ENCODE results near the gene HOXC10. TPM values are rescaled to one million over a fixed set of nuclear protein-coding genes. Genes with fewer than 3 reads are reported as not detected.

The HOXC10 gene
- total and polyA plus RNA-seq, 2 of the 8 experiments (the other 6 are each of a cell fraction or from before 2014, with no cell fraction given) = not detected

DNA sequence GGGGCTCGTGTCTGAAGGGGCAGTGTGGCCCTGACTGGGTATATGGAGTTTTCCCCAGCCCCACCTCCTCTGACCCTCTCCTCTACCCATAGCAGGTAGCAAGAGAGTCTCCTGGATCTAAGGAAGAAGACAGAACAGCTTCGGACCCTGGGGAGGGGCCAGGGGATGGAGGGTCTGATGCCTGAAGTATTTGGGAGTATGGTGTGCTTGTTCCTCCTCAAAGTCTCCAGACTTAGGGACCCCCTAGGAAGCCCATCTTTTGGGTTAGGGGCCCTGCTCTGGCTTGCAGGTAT is 23.3 kb downstream of the HOXC10 start:
- Histone ChIP-seq H3K36me3 (ENCODE audit: control insufficient read depth in 2 of 4, insufficient read depth in 4 of 4, low read length in 3 of 4) (no peaks in the 10 kb centered on the region), H4K8ac (ENCODE audit: extremely low read depth, insufficient read depth, low read length) (no peak overlapping the region), H2AFZ (ENCODE audit: low read length) (no peak overlapping the region), H3K9me3 (ENCODE audit: insufficient read depth in 2 of 2, low read depth in 1 of 2, low read length in 1 of 2) (no peaks in the 10 kb centered on the region), H3K4me1 (replicated peaks in 1 of 4; ENCODE audit: control insufficient read depth in 3 of 4, insufficient read depth in 4 of 4, low read length in 3 of 4) (peaks cover 0 to 4% (median 0%) of the 10 kb centered on the region in 4 experiments; a peak in 2 of 7 replicates), H3K14ac (ENCODE audit: insufficient read length) (no peak overlapping the region), H3K4me2 (ENCODE audit: insufficient read depth in 1 of 2, low read depth in 2 of 2, low read length in 2 of 2) (no peak overlapping the region), H4K91ac (replicated peaks; ENCODE audit: insufficient read length, low read length) (no peak overlapping the region), H3K79me2 (ENCODE audit: control insufficient read depth in 1 of 2, insufficient read depth in 2 of 2, low read length in 2 of 2) (no peaks in the 10 kb centered on the region), H3K27me3 (replicated peaks in 1 of 4; ENCODE audit: control insufficient read depth in 3 of 4, extremely low read depth in 1 of 4, insufficient read depth in 3 of 4, low read length in 3 of 4) (peaks cover 96 to 100% (median 98%) of the 10 kb centered on the region in 4 experiments), H2BK15ac (ENCODE audit: low read length) (no peak overlapping the region), H4K20me1 (replicated peaks in 1 of 2; ENCODE audit: control insufficient read depth in 1 of 2, insufficient read depth in 2 of 2, low read length in 2 of 2) (peaks cover 0 to 40% of the 10 kb centered on the region in 2 experiments), H4K5ac (ENCODE audit: insufficient read length, low read depth, low read length) (no peak overlapping the region), H3K4me3 (ENCODE audit: extremely low read depth in 1 of 4, insufficient read depth in 2 of 4, low read depth in 3 of 4, low read length in 4 of 4) (no peak overlapping the region), H2BK12ac (ENCODE audit: low read depth, low read length) (no peak overlapping the region), H2BK5ac (ENCODE audit: low read depth, low read length) (no peak overlapping the region), H3K56ac (replicated peaks; ENCODE audit: insufficient read length, low read depth, low read length) (no peak overlapping the region), H3K18ac (ENCODE audit: extremely low read depth, low read length) (no peak overlapping the region), H3K4ac (replicated peaks; ENCODE audit: insufficient read length, low read depth, low read length) (no peak overlapping the region), H3K9ac (replicated peaks in 1 of 4; ENCODE audit: extremely low read depth in 1 of 4, low read depth in 3 of 4, low read length in 3 of 4) (no peak overlapping the region), H3K23ac (ENCODE audit: insufficient read length) (no peak overlapping the region), H3K79me1 (ENCODE audit: low read depth, low read length) (no peaks in the 10 kb centered on the region), H2BK120ac (replicated peaks; ENCODE audit: low read depth, low read length) (no peak overlapping the region), H3K23me2 (ENCODE audit: low read depth, low read length) (no peaks in the 10 kb centered on the region), H2BK20ac (ENCODE audit: low read length) (no peak overlapping the region), H3K27ac (ENCODE audit: low read depth, low read length) (no peak overlapping the region), H2AK5ac (ENCODE audit: low read depth, low read length) (no peak overlapping the region)
- TF ChIP-seq KDM1A (IDR thresholded peaks at IDR 0.05; ENCODE audit: borderline replicate concordance, low read length) = no peak
- no peak for TF ChIP-seq EGR1 (IDR thresholded peaks at IDR 0.05; ENCODE audit: borderline replicate concordance, low read depth, low read length)
- no peak for TF ChIP-seq SRF (IDR thresholded peaks at IDR 0.05; ENCODE audit: low read depth, low read length)
- TF ChIP-seq RNF2 (IDR thresholded peaks at IDR 0.05; ENCODE audit: borderline replicate concordance, low read depth, low read length, missing control alignments, poor library complexity, severe bottlenecking) = peak; percentile 24
- WGBS, 2 experiments (ENCODE audit: extremely low coverage in 1 of 2, insufficient coverage in 1 of 2, insufficient read length in 1 of 2, insufficient replicate concordance in 2 of 2, low coverage in 1 of 2, low lambda C conversion rate in 2 of 2, missing lambda C conversion rate in 1 of 2) = 26% methylated on average over 2 of the region's 2 CpGs; no CpG with 5 or more reads in 1 of the 2 experiments
- ChIA-PET POLR2A (ENCODE audit: partially characterized antibody) (interaction anchor here (1.0 to 1.2 kb wide), 2 partner anchors 8 to 17 kb away, joined by 3 to 8 read pairs; partner anchors contain the start of gene HOXC9), CTCF (ENCODE audit: partially characterized antibody) (interaction anchor here (0.9 to 11.3 kb wide), 11 partner anchors 9 to 207 kb away, joined by 3 to 172 read pairs (median 46); partner anchors contain the start of genes HOXC10, HOXC5, HOXC6 and SMUG1)
- FAIRE-seq (no peak), DNase-seq (ENCODE audit: low read depth in 1 of 2, low spot score in 2 of 2) (no peak)
